ENCODE data around the gene C1orf174.

DNA sequence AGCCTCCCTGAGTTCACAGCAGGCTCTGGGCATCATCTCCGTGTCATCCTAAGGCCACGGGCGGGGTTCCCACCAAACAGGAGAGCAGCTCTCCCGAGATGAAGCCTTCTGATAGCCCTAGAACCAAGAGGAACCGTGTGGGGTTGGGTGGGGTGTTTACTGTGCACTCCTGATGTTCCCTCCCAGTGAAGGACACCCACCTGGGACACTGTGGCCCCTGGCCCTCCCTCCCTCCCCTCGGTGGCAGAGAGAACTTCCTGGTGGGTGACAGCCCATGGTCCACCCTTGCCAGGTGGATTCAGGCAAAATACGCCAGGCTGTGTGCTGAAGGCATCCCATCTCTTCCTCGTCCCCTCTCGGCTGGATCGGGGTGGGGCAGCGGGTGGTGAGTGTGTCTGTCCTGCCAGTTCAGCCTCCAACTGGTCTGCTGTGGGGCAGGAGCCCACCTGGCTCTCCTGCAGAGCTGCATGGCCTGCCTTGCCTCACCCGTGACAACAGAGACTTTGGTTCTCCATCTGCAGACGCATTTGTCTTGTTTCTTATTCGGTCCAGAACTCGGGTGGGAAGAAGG lies 15.6 kb upstream of the C1orf174 start:
- TF ChIP-seq, protein P1, sequence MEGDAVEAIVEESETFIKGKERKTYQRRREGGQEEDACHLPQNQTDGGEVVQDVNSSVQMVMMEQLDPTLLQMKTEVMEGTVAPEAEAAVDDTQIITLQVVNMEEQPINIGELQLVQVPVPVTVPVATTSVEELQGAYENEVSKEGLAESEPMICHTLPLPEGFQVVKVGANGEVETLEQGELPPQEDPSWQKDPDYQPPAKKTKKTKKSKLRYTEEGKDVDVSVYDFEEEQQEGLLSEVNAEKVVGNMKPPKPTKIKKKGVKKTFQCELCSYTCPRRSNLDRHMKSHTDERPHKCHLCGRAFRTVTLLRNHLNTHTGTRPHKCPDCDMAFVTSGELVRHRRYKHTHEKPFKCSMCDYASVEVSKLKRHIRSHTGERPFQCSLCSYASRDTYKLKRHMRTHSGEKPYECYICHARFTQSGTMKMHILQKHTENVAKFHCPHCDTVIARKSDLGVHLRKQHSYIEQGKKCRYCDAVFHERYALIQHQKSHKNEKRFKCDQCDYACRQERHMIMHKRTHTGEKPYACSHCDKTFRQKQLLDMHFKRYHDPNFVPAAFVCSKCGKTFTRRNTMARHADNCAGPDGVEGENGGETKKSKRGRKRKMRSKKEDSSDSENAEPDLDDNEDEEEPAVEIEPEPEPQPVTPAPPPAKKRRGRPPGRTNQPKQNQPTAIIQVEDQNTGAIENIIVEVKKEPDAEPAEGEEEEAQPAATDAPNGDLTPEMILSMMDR (IDR thresholded peaks at IDR 0.05): no peak
- TF ChIP-seq POLR2A (IDR thresholded peaks at IDR 0.05): no peak
